Measurements from ENCODE around the gene RHBG.

The RHBG gene

DNA sequence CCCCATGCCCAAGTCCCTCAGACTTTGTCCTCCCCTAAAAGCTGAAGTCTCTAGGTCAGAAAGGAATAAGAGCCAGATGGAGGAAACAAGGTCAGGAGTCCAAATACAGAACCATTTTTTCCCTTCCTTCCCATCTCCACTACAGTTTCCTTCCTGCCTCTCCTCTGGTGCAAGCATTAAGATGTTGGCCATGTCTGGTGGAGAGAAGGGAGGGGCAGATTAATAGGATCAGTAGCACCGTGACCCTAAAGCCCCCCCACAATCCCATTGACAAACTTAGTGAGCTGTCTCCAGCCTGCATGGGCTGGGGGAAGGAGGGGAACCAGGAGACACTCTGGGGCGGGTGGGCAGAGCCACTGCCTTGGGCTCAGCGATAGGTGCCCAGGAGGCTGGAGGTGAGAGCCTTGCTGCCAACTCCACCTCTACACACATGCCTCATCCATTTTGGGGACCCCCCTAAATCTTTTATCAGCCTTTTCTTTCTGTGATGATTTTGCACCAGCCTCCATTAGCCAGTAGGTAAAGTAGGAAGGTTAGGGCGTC is 59.8 kb downstream of the RHBG start:
- DNase-seq = no peak

- DNase-seq = no peak
These were observed 60.5 kb downstream of the RHBG start for GRCh38 chr1:156429313-156430060.

- no peak for DNase-seq
These were observed 61.3 kb downstream of the RHBG start for GRCh38 chr1:156430303-156430702.

DNA sequence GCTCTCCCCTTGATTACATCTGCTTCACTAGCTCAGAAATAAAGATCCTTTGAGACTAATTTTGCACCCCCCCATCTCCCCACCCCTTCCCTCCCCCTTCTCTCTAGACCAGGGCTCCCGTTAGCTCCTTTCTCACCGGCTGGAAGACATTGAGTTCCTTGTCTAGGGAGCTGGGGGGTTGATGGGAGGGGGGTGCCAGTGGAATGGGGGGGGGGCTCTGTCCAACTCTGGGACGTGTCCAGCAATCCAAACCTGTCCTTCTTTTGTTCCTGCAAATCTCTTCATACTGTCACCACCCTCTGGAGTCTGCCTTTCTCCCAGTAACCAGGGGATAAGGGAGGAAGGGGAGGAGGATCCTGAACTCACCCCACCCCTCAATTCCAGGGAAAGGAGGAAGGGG is 61.9 kb downstream of the RHBG start:
- no peak for DNase-seq

- no peak for DNase-seq
These were observed 62.4 kb downstream of the RHBG start for GRCh38 chr1:156431366-156431765.

GRCh38 chr1:156431769-156432668 is 63.0 kb downstream of the RHBG start:
- no peak for DNase-seq

GRCh38 chr1:156432669-156433018 is 63.6 kb downstream of the RHBG start:
- DNase-seq = no peak

DNA sequence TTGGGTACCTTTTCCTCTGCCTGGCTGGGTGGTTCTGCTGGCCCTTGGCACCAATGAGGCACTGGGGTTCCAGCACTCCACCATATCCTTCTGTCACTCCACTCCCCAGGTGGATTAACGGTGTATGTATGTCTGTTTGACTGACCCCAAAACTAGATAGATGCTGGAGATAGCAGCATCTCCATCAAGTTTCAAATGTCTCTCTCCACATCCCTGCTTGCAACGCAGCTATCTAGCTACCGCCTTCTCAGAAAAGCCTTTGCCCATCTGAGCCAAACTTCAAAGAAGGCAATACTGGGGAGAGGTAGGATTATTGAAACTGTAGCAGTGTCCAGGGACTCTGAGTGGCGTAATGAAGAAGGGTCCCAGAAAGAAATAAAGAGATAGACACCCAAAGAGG is 64.0 kb downstream of the RHBG start:
- no peak for DNase-seq

- no peak for DNase-seq
These were observed 64.6 kb downstream of the RHBG start for GRCh38 chr1:156433602-156434001.
